Astrocyte (in vitro differentiated cells and primary cell): Measurements from ENCODE around the gene FXYD4. TPM values are rescaled to one million over a fixed set of nuclear protein-coding genes. Genes with fewer than 3 reads are reported as not detected.

Source experiments
- DNase-seq: peaks from one replicate; pipeline ENCODE4 v3.0.0-alpha.2; 2010; ENCODE audit warnings: low read depth
- FAIRE-seq: peaks from 2 replicates; lab custom pipeline; 2011; peaks lifted over from hg19 to GRCh38; lab: Jason Lieb, UNC
- H2AFZ ChIP-seq: 2 replicates; pipeline ENCODE4 v1.6.0; 2012; ENCODE audit warnings: low read depth, low read length, inconsistent platforms
- H3K27ac ChIP-seq: 2 replicates; pipeline ENCODE4 v1.5.1; 2011; ENCODE audit warnings: low read depth, low read length, inconsistent platforms
- H3K27me3 ChIP-seq: 2 replicates; pipeline ENCODE4 v1.6.0; 2011; ENCODE audit warnings: low read length, inconsistent platforms; ENCODE audit not compliant: insufficient read depth
- H3K36me3 ChIP-seq: 2 replicates; pipeline ENCODE4 v1.5.1; 2011; ENCODE audit warnings: low read length, inconsistent platforms; ENCODE audit not compliant: insufficient read depth
- H3K4me1 ChIP-seq: 2 replicates; pipeline ENCODE4 v1.5.1; 2011; ENCODE audit warnings: low read length, inconsistent platforms; ENCODE audit not compliant: insufficient read depth
- H3K4me2 ChIP-seq: 2 replicates; pipeline ENCODE4 v1.6.0; 2012; ENCODE audit warnings: low read length, inconsistent platforms
- H3K4me3 ChIP-seq: 2 replicates; pipeline ENCODE4 v1.5.1; 2011; ENCODE audit warnings: low read depth, mild to moderate bottlenecking, low read length, inconsistent platforms; ENCODE audit not compliant: insufficient read depth
- H3K79me2 ChIP-seq: 2 replicates; pipeline ENCODE4 v1.6.0; 2012; ENCODE audit warnings: mild to moderate bottlenecking, low read length, inconsistent platforms; ENCODE audit not compliant: insufficient read depth
- H3K9ac ChIP-seq: 2 replicates; pipeline ENCODE4 v1.6.0; 2012; ENCODE audit warnings: mild to moderate bottlenecking, low read length, inconsistent platforms
- H3K9me3 ChIP-seq: 2 replicates; pipeline ENCODE4 v1.5.1; 2012; ENCODE audit warnings: low read depth, mild to moderate bottlenecking, low read length, inconsistent platforms; ENCODE audit not compliant: insufficient read depth
- H4K20me1 ChIP-seq: 2 replicates; pipeline ENCODE4 v1.6.0; 2012; ENCODE audit warnings: low read length, inconsistent platforms; ENCODE audit not compliant: insufficient read depth
- H3K27ac Mint-ChIP-seq: one replicate; pipeline ENCODE4 v1.8.0; 2021; ENCODE audit warnings: mild to moderate bottlenecking, mixed read lengths; ENCODE audit not compliant: unreplicated experiment
- H3K27me3 Mint-ChIP-seq: one replicate; pipeline ENCODE4 v1.8.0; 2021; ENCODE audit warnings: low read depth, mixed read lengths; ENCODE audit not compliant: unreplicated experiment
- H3K36me3 Mint-ChIP-seq: one replicate; pipeline ENCODE4 v1.8.0; 2021; ENCODE audit warnings: low read depth, mixed read lengths; ENCODE audit not compliant: unreplicated experiment
- H3K4me1 Mint-ChIP-seq: one replicate; pipeline ENCODE4 v1.8.0; 2021; ENCODE audit warnings: low read depth, mixed read lengths; ENCODE audit not compliant: unreplicated experiment
- H3K4me3 Mint-ChIP-seq: one replicate; pipeline ENCODE4 v1.8.0; 2021; ENCODE audit warnings: mild to moderate bottlenecking, moderate library complexity, mixed read lengths; ENCODE audit not compliant: unreplicated experiment
- H3K9me3 Mint-ChIP-seq: one replicate; pipeline ENCODE4 v1.8.0; 2021; ENCODE audit warnings: mild to moderate bottlenecking, mixed read lengths; ENCODE audit not compliant: unreplicated experiment
- EZH2 ChIP-seq: IDR thresholded peaks from 2 replicates; pipeline ENCODE4 v1.6.1; 2012; ENCODE audit warnings: mild to moderate bottlenecking, low read length, inconsistent platforms; ENCODE audit not compliant: insufficient read depth
- total RNA-seq: library from RNA; stranded (reverse); gene quantifications from 2 replicates; pipeline ENCODE4 v1.2.1, GENCODE V29; 2021
- TF ChIP-seq, protein P1 (sequence below): IDR thresholded peaks from 2 replicates; pipeline ENCODE4 v1.5.1; 2011; ENCODE audit warnings: low read depth, mild to moderate bottlenecking, inconsistent platforms, low read length, moderate library complexity; ENCODE audit not compliant: insufficient read depth

The FXYD4 gene
- total RNA-seq, 1 donor from 2014 or later, result not detected

DNA sequence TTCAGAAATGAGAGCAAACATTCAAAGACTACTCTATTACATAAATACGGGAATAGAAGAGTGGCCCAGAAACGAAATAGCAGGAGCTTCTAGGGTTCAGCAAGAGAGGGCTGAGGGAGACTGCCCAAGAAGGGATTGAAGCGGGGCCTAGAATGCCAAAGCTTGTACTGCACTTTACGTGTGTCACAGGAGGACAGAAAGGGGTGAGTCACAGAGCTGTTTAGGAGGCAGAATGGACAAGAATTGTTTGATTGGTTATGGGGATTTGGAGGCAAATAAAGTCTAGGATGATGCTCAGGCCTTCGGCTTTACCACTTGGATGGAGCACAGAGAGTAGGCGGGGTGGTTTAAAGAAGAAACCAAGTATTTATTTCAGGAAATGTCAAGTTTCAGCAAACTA lies 11.3 kb upstream of the FXYD4 start:
- Histone ChIP-seq H3K36me3 (no peaks in the 10 kb centered on the region), H4K20me1 (no peaks in the 10 kb centered on the region), H3K27me3 (no peaks in the 10 kb centered on the region), H3K9me3 (no peaks in the 10 kb centered on the region), H3K9ac (no peak overlapping the region), H2AFZ (no peak overlapping the region), H3K27ac (no peak overlapping the region), H3K4me1 (peaks cover 17% of the 10 kb centered on the region), H3K79me2 (no peaks in the 10 kb centered on the region), H3K4me2 (no peak overlapping the region), H3K4me3 (no peak overlapping the region)
- H3K4me1 Mint-ChIP-seq, result peaks cover 4% of the 10 kb centered on the region
- no peak for TF ChIP-seq EZH2
- TF ChIP-seq, protein P1, sequence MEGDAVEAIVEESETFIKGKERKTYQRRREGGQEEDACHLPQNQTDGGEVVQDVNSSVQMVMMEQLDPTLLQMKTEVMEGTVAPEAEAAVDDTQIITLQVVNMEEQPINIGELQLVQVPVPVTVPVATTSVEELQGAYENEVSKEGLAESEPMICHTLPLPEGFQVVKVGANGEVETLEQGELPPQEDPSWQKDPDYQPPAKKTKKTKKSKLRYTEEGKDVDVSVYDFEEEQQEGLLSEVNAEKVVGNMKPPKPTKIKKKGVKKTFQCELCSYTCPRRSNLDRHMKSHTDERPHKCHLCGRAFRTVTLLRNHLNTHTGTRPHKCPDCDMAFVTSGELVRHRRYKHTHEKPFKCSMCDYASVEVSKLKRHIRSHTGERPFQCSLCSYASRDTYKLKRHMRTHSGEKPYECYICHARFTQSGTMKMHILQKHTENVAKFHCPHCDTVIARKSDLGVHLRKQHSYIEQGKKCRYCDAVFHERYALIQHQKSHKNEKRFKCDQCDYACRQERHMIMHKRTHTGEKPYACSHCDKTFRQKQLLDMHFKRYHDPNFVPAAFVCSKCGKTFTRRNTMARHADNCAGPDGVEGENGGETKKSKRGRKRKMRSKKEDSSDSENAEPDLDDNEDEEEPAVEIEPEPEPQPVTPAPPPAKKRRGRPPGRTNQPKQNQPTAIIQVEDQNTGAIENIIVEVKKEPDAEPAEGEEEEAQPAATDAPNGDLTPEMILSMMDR, result no peak
- H3K4me3 Mint-ChIP-seq, result peak overlapping the region; percentile 36
- no peak for DNase-seq
- FAIRE-seq, result no peak
- peaks cover 10% of the 10 kb centered on the region for H3K27me3 Mint-ChIP-seq
- no peaks in the 10 kb centered on the region for H3K9me3 Mint-ChIP-seq
- H3K27ac Mint-ChIP-seq, result no peak overlapping the region
- no peaks in the 10 kb centered on the region for H3K36me3 Mint-ChIP-seq

DNA sequence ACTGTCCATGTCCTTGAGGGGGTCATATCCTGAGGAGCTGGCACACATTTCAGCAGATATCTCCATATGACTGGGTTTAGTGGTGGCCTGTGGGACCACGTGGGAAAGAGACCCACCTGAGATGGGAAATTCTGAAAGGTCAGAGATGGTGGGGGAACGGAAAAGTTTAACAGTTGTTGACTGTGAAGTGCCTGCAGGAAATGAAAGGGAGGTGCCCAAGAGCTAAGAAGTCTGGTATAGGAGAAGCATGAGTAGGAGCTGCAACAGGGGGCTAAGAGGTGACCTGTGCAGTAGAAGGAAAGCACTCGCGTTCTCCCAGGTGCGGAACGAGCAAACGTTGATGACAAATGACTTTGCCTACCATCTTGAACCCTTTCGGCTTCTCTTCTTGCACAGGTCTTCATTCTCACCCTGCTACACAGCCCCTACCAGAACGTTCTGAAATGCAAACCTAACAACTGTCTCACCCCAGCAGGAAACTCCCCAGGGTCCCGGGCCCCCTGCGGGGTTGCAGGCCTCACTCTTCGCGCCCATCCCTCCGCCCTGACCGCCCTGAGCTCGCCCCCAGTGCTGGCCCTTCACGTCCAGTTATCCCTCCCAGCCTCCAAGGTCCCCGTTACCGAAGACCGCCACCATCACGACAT lies 9.8 kb upstream of the FXYD4 start:
- Mint-ChIP-seq H3K27ac (no peak overlapping the region), H3K36me3 (no peaks in the 10 kb centered on the region), H3K27me3 (peaks cover 12% of the 10 kb centered on the region), H3K4me1 (no peaks in the 10 kb centered on the region), H3K4me3 (peak overlapping the region; percentile 87), H3K9me3 (no peaks in the 10 kb centered on the region)
- H3K9me3 ChIP-seq, result no peaks in the 10 kb centered on the region
- no peak overlapping the region for H3K27ac ChIP-seq
- peak overlapping the region; percentile 51 for H3K9ac ChIP-seq
- H3K4me2 ChIP-seq, result peak overlapping the region; percentile 85
- peaks cover 7% of the 10 kb centered on the region for H3K4me1 ChIP-seq
- FAIRE-seq (no peak), DNase-seq (no peak)
- no peaks in the 10 kb centered on the region for H4K20me1 ChIP-seq
- no peaks in the 10 kb centered on the region for H3K27me3 ChIP-seq
- peak overlapping the region; percentile 94 for H2AFZ ChIP-seq
- peak overlapping the region; percentile 54 for H3K4me3 ChIP-seq
- no peaks in the 10 kb centered on the region for H3K36me3 ChIP-seq
- no peaks in the 10 kb centered on the region for H3K79me2 ChIP-seq
- TF ChIP-seq, protein P1, result no peak
- no peak for TF ChIP-seq EZH2

DNA sequence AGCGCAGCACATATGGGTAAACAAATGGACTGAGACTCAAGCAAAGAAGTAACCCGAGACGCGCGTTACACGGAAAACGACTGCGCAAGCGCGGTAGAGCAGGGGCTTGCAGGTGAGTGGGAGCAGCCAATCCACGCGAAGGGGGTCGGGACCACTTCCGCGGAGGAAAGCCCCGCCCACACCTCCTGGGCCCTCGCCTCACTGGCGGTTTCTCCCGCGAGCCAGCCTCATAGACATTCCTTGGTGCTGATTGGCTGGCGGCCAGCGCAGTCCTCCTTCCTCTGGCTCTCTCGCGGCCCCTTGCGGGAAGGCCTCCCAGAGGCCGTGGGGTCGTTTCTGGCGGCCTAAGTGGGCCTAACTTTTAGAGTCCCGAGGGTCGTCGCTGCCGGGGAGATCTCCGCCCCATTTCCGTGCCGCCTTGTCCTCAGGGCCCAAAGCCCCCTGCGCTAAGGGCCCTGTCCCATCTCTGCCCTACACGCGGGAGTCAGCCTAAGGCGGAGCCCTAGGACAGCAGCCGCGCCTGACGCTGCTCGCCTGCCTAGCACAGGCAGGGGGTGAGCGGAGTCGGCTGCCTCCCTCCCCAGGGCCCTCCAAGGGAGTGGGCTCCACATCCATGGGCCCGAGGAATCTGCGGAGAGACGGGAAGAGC lies 9.1 kb upstream of the FXYD4 start:
- H3K36me3 Mint-ChIP-seq, result no peaks in the 10 kb centered on the region
- FAIRE-seq (no peak), DNase-seq (peak; percentile 88)
- peak overlapping the region; percentile 87 for H3K4me3 Mint-ChIP-seq
- H3K79me2 ChIP-seq, result no peaks in the 10 kb centered on the region
- no peaks in the 10 kb centered on the region for H3K9me3 ChIP-seq
- peak overlapping the region; percentile 51 for H3K9ac ChIP-seq
- H3K4me3 ChIP-seq, result peak overlapping the region; percentile 54
- no peaks in the 10 kb centered on the region for H3K4me1 Mint-ChIP-seq
- peak overlapping the region; percentile 85 for H3K4me2 ChIP-seq
- TF ChIP-seq EZH2, result no peak
- TF ChIP-seq, protein P1, result peak; percentile 6
- H3K4me1 ChIP-seq, result peaks cover 7% of the 10 kb centered on the region
- no peaks in the 10 kb centered on the region for H4K20me1 ChIP-seq
- H3K36me3 ChIP-seq, result no peaks in the 10 kb centered on the region
- peak overlapping the region; percentile 18 for H3K27ac Mint-ChIP-seq
- H2AFZ ChIP-seq, result peak overlapping the region; percentile 94
- H3K27me3 ChIP-seq, result no peaks in the 10 kb centered on the region
- no peaks in the 10 kb centered on the region for H3K9me3 Mint-ChIP-seq
- H3K27me3 Mint-ChIP-seq, result peaks cover 12% of the 10 kb centered on the region
- no peak overlapping the region for H3K27ac ChIP-seq
